ENCODE results near the gene ELF5.

The ELF5 gene

DNA sequence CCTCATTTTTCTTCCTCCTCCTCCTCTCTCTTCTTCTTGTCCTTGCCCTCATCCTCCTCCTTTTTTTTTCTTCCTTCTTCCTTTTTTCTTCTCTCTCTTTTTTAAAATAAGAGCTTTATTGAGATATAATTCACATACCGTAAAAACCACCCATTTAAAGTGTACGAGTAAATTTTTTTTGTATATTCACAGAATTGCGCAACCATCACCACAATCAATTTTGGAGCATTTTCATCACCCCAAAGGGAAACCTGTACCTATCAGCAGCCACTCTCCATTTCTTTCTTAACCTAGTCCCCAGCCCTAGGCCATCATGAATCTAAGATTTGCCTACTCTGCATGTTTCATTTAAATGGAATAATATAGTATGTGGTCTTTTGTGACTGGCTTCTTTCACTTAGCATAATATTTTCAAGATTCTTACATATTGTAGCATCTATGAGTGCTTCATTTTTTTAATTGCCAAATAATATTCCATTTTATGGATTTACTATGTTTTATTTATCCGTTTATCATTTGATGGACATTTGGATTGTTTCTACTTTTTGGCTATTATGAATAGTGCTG is 39.9 kb downstream of the ELF5 start:
- Histone ChIP-seq H3K4me3 (replicated peaks; ENCODE audit: insufficient read depth, low read length) (no peak overlapping the region), H3K27me3 (ENCODE audit: insufficient read depth, poor library complexity, severe bottlenecking) (no peaks in the 10 kb centered on the region), H3K27ac (replicated peaks) (no peak overlapping the region)
- no peak for DNase-seq (ENCODE audit: low read depth in 1 of 2, low spot score in 1 of 2)
- TF ChIP-seq, protein P1, sequence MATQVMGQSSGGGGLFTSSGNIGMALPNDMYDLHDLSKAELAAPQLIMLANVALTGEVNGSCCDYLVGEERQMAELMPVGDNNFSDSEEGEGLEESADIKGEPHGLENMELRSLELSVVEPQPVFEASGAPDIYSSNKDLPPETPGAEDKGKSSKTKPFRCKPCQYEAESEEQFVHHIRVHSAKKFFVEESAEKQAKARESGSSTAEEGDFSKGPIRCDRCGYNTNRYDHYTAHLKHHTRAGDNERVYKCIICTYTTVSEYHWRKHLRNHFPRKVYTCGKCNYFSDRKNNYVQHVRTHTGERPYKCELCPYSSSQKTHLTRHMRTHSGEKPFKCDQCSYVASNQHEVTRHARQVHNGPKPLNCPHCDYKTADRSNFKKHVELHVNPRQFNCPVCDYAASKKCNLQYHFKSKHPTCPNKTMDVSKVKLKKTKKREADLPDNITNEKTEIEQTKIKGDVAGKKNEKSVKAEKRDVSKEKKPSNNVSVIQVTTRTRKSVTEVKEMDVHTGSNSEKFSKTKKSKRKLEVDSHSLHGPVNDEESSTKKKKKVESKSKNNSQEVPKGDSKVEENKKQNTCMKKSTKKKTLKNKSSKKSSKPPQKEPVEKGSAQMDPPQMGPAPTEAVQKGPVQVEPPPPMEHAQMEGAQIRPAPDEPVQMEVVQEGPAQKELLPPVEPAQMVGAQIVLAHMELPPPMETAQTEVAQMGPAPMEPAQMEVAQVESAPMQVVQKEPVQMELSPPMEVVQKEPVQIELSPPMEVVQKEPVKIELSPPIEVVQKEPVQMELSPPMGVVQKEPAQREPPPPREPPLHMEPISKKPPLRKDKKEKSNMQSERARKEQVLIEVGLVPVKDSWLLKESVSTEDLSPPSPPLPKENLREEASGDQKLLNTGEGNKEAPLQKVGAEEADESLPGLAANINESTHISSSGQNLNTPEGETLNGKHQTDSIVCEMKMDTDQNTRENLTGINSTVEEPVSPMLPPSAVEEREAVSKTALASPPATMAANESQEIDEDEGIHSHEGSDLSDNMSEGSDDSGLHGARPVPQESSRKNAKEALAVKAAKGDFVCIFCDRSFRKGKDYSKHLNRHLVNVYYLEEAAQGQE (IDR thresholded peaks at IDR 0.05; ENCODE audit: insufficient replicate concordance, low read depth) = no peak
- TF ChIP-seq SPI1 (IDR thresholded peaks at IDR 0.05; ENCODE audit: borderline replicate concordance, low read depth) = no peak
- no peak for TF ChIP-seq GABPA (IDR thresholded peaks at IDR 0.05; ENCODE audit: low read depth)
- TF ChIP-seq, protein P2, sequence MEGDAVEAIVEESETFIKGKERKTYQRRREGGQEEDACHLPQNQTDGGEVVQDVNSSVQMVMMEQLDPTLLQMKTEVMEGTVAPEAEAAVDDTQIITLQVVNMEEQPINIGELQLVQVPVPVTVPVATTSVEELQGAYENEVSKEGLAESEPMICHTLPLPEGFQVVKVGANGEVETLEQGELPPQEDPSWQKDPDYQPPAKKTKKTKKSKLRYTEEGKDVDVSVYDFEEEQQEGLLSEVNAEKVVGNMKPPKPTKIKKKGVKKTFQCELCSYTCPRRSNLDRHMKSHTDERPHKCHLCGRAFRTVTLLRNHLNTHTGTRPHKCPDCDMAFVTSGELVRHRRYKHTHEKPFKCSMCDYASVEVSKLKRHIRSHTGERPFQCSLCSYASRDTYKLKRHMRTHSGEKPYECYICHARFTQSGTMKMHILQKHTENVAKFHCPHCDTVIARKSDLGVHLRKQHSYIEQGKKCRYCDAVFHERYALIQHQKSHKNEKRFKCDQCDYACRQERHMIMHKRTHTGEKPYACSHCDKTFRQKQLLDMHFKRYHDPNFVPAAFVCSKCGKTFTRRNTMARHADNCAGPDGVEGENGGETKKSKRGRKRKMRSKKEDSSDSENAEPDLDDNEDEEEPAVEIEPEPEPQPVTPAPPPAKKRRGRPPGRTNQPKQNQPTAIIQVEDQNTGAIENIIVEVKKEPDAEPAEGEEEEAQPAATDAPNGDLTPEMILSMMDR (IDR thresholded peaks at IDR 0.05; ENCODE audit: insufficient read depth, low read length) = no peak
- no peak for TF ChIP-seq POLR2AphosphoS5 (IDR thresholded peaks at IDR 0.05; ENCODE audit: low read depth)

DNA sequence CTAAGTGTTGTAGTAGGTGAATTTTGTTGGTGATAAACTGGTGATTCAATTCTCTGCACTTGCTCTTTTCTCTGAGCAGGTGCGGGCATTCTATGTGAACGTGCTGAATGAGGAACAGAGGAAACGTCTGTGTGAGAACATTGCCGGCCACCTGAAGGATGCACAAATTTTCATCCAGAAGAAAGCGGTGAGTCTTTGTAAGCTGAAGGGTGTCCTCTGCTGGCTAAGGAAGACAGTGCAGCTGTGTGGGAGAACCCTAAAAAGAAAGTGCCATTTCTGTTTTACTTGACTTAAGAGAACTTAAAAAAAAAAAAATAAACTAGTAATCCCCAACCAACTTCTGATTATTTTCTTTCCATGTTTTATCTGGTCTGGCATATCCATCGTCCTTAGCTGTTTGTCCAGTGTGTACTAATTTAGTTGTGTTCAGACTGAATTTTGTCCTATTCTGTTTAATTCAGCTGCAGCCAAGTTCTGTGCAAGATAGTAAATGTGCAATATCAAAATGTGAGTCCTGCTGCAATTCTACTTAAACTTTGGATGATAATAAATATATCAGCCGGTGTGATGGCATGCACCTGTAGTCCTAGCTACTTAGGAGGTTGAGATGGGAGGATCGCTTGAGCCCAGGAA is 45.3 kb downstream of the ELF5 start:
- TF ChIP-seq SPI1 (IDR thresholded peaks at IDR 0.05; ENCODE audit: borderline replicate concordance, low read depth) (peak; percentile 68; the same call in 1 of the 2 replicates), GABPA (IDR thresholded peaks at IDR 0.05; ENCODE audit: low read depth) (no peak)
- TF ChIP-seq, protein P2 (IDR thresholded peaks at IDR 0.05; ENCODE audit: insufficient read depth, low read length) = peak; percentile 89
- Histone ChIP-seq H3K4me3 (replicated peaks; ENCODE audit: insufficient read depth, low read length) (no peak overlapping the region), H3K27ac (replicated peaks) (no peak overlapping the region), H3K27me3 (ENCODE audit: insufficient read depth, poor library complexity, severe bottlenecking) (no peaks in the 10 kb centered on the region)
- DNase-seq (ENCODE audit: low read depth in 1 of 2, low spot score in 1 of 2) = peak; percentile 69 to 77

DNA sequence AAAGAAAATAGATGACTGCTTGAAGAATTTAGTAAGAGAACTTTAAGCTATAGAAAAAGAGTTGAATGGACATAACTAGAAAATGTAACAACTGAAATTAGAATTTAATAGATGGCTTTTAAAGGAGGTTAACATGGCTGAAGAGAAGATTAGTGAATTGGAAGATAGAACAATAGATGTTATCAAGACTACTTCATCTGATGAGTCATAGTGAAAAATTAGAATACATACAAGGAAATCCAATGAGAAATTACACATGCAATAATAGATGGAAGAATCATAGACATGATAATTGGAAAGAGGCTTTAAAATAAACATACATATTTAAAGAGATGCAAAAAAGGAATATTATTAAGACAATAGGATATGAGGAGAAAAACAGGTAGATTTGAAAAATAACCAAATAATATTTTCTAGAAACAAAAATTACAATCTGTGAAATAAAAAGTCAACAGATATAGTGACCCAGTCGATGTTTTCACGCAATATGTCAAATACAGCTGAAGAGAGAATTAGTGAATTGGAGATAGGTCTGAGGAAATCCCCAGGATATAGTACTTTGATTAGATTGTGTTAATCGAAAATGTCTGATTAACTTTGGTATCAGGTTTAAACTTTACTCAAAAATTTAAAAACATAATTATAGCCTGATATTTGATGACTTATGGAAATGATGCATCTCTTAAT is 46.6 kb downstream of the ELF5 start:
- TF ChIP-seq GABPA (IDR thresholded peaks at IDR 0.05; ENCODE audit: low read depth) = no peak
- TF ChIP-seq POLR2AphosphoS5 (IDR thresholded peaks at IDR 0.05; ENCODE audit: low read depth) = no peak
- TF ChIP-seq, protein P2 (IDR thresholded peaks at IDR 0.05; ENCODE audit: insufficient read depth, low read length) = no peak
- H3K4me3 ChIP-seq (replicated peaks; ENCODE audit: insufficient read depth, low read length) = no peak overlapping the region
- no peak overlapping the region for H3K27ac ChIP-seq (replicated peaks)
- no peaks in the 10 kb centered on the region for H3K27me3 ChIP-seq (ENCODE audit: insufficient read depth, poor library complexity, severe bottlenecking)
- no peak for DNase-seq (ENCODE audit: low read depth in 1 of 2, low spot score in 1 of 2)

DNA sequence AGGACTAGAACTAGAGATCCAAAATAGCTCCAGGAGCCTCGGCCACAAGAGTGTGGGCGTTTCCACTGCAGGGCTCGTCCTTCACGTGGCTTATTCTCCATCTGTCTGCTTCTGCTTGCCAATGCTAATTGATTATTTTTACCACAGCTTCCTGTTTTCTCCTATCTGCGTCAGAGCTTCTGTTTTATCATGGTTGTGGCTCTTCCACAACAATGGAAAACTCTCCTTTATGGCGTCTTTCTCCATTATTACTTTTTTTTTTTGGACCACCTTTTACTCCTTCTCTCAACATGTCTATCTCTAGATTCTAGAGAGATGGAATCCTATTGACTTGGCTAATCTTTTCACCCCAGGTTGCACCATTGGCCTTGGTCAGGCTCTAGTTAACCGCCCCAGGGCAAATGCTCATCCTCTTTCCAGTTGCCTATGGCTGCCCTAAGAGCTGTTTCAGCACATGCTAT is 49.0 kb downstream of the ELF5 start:
- peak in 1 of 2 experiments; percentile 57 for DNase-seq (ENCODE audit: low read depth in 1 of 2, low spot score in 1 of 2)
- TF ChIP-seq, protein P2 (IDR thresholded peaks at IDR 0.05; ENCODE audit: insufficient read depth, low read length) = no peak
- TF ChIP-seq SPI1 (IDR thresholded peaks at IDR 0.05; ENCODE audit: borderline replicate concordance, low read depth) = 0 out of 2 replicates have a peak, but pooled peaks have one; percentile 10
- Histone ChIP-seq H3K27me3 (ENCODE audit: insufficient read depth, poor library complexity, severe bottlenecking) (no peaks in the 10 kb centered on the region), H3K4me3 (replicated peaks; ENCODE audit: insufficient read depth, low read length) (no peak overlapping the region), H3K27ac (replicated peaks) (peak overlapping the region; percentile 41)

Data from HL-60 (cell line).